Sigmoid colon (tissue), 7 donors: Measurements from ENCODE around the gene CDPF1. TPM values are rescaled to one million over a fixed set of nuclear protein-coding genes. Genes with fewer than 3 reads are reported as not detected.

Source experiments
- DNase-seq: peaks from one replicate; pipeline ENCODE4 v3.0.0-alpha.2; 2019
- H3K27ac ChIP-seq, 4 donors: fragments of 200-600 bp; sonication (generic); one replicate each; pipeline ENCODE4 v1.5.1; 2016 to 2019; ENCODE audit warnings: mild to moderate bottlenecking in 1 of 4
- H3K27me3 ChIP-seq, 3 donors: fragments of 200-600 bp; sonication (generic); one replicate each; pipeline ENCODE4 v1.5.1; 2019; ENCODE audit warnings: mild to moderate bottlenecking in 1 of 3
- H3K36me3 ChIP-seq, 4 donors: fragments of 200-600 bp; sonication (generic); one replicate each; pipeline ENCODE4 v1.5.1; 2016 to 2019
- H3K4me1 ChIP-seq, 4 donors: fragments of 200-600 bp; sonication (generic); one replicate each; pipeline ENCODE4 v1.5.1; 2017 to 2019
- H3K4me3 ChIP-seq, 4 donors: fragments of 200-600 bp; sonication (generic); one replicate each; pipeline ENCODE4 v1.5.1; 2017 to 2019; ENCODE audit warnings: mild to moderate bottlenecking in 2 of 4, moderate library complexity in 1 of 4
- H3K9me3 ChIP-seq, 4 donors: fragments of 200-600 bp in 3 of 4; sonication (generic) in 3 of 4; one replicate each; pipeline versions ENCODE4 v1.5.1 to v1.6.1; 2013 to 2019
- EP300 ChIP-seq, 4 donors: sonication (generic); formaldehyde crosslinking; IDR thresholded peaks; one replicate each; pipeline ENCODE4 v1.6.1; 2017; ENCODE audit warnings: antibody characterized with exemption in 4 of 4
- POLR2A ChIP-seq, 2 donors: fragments of 450-650 bp; IDR thresholded peaks; one replicate each; pipeline ENCODE4 v1.6.1; 2016; ENCODE audit warnings: antibody characterized with exemption in 2 of 2, mild to moderate bottlenecking in 2 of 2, moderate library complexity in 2 of 2
- POLR2AphosphoS5 ChIP-seq, 4 donors: sonication (generic); formaldehyde crosslinking; IDR thresholded peaks; one replicate each; pipeline ENCODE4 v1.6.1; 2017; ENCODE audit warnings: antibody characterized with exemption in 4 of 4
- WGBS, 2 donors: extraction: QIAGEN DNeasy Blood & Tissue Kit; methylation state at CpG; one replicate each; pipeline ENCODE4 v1.1.7; 2013; 5-methylcytosine and 5-hydroxymethylcytosine counted together
- intact Hi-C: fragments of 100-400 bp; cut with DNase I; formaldehyde crosslinking; loops from one replicate; pipeline ENCODE4 v1.15.1; 2023
- polyA plus RNA-seq, 3 donors: library from polyadenylated mRNA; stranded (reverse); fragments of 200-250 nt; gene quantifications; one replicate each; pipeline ENCODE4 v1.2.3, GENCODE V29; 2013
- total RNA-seq, 4 donors: library from RNA; depleted of rRNA; stranded (reverse); fragments of >200 nt; gene quantifications; one replicate each; pipeline ENCODE4 v1.1.0, GENCODE V29; 2016
- TF ChIP-seq, protein P1 (sequence below), 4 experiments: fragments of 450-650 bp in 3 of 4; fragments of 200-600 bp in 1 of 4; IDR thresholded peaks; one replicate each; pipeline ENCODE4 v1.5.1; 2016 to 2019; ENCODE audit warnings: antibody characterized with exemption in 4 of 4, mild to moderate bottlenecking in 3 of 4, moderate library complexity in 2 of 4
- donor health status: healthy with polysubstance abuse.
- donor health status: Bipolar disorder and iron deficiency.
- donor health status: healthy.

The CDPF1 gene
- total and polyA plus RNA-seq, 7 donors: 7.9 to 18.9 (median 15.8) TPM

DNA sequence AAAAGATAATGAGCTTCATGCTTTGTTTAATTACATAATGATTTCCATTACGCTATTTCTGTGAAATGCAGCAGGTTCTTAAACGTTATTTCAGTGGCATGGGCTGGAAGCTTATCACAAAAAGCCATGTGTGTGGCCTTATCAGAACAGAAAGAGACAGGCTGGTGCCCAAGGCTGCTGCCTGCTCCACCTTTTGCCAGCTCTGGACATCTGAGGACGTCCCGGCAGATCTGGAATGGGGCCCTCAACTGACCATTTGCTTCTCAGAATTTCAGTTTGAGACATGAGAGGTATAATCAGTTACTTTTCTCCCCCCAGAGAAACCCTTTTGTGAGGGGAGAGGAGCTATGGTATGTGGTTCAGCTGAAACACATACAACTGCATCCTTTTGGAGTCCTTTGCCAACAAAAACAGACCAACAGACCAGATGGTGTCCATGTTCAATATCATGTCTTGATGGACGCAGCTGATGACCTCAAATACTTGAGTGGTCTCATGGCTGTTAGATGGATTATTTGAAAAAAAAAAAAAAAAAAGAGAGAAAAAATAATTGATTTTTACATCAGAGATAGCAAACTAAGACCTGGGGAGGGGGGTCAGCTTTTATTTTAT, 8.6 kb downstream of the CDPF1 start:
- no peak overlapping the region for H3K4me3 ChIP-seq
- WGBS, 2 donors: 69 to 87% methylated on average over 5 of the region's 5 CpGs
- DNase-seq: no peak
- intact Hi-C loops: no loop called here
- no peaks in the 10 kb centered on the region for H3K9me3 ChIP-seq
- H3K27me3 ChIP-seq: no peaks in the 10 kb centered on the region
- peaks cover 0 to 38% (median 25%) of the 10 kb centered on the region in 4 donors for H3K4me1 ChIP-seq
- TF ChIP-seq, protein P1, sequence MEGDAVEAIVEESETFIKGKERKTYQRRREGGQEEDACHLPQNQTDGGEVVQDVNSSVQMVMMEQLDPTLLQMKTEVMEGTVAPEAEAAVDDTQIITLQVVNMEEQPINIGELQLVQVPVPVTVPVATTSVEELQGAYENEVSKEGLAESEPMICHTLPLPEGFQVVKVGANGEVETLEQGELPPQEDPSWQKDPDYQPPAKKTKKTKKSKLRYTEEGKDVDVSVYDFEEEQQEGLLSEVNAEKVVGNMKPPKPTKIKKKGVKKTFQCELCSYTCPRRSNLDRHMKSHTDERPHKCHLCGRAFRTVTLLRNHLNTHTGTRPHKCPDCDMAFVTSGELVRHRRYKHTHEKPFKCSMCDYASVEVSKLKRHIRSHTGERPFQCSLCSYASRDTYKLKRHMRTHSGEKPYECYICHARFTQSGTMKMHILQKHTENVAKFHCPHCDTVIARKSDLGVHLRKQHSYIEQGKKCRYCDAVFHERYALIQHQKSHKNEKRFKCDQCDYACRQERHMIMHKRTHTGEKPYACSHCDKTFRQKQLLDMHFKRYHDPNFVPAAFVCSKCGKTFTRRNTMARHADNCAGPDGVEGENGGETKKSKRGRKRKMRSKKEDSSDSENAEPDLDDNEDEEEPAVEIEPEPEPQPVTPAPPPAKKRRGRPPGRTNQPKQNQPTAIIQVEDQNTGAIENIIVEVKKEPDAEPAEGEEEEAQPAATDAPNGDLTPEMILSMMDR (IDR thresholded peaks at IDR 0.05): no peak
- TF ChIP-seq POLR2A (IDR thresholded peaks at IDR 0.05): no peak
- TF ChIP-seq EP300 (IDR thresholded peaks at IDR 0.05): no peak
- TF ChIP-seq POLR2AphosphoS5 (IDR thresholded peaks at IDR 0.05): no peak
- H3K36me3 ChIP-seq: peaks cover 0 to 36% (median 4%) of the 10 kb centered on the region in 4 donors
- no peak overlapping the region for H3K27ac ChIP-seq

DNA sequence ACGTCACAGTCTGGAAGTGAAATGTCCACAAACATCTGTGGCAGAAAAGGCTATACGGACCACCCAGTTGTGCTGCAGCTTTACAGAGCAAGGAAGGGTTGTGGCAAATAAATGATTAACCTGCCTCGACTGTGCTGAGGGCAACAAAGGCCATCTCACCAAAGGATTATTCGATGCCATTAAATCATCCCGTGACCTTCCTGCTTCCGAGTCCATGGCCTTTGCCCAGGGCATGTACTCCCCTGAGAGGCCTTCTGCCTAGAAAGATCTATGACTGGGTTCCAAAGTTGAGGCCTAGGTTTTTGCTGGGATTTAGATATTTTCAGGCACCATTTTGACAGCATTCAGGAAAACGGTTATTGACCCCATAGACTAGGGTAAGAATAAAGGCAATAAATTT, 9.2 kb downstream of the CDPF1 start:
- H3K27me3 ChIP-seq: no peaks in the 10 kb centered on the region
- no peaks in the 10 kb centered on the region for H3K9me3 ChIP-seq
- intact Hi-C loops: no loop called here
- no peak overlapping the region for H3K27ac ChIP-seq
- H3K4me1 ChIP-seq: peaks cover 0 to 34% (median 24%) of the 10 kb centered on the region in 4 donors
- H3K36me3 ChIP-seq: peaks cover 0 to 40% (median 4%) of the 10 kb centered on the region in 4 donors
- TF ChIP-seq, protein P1 (IDR thresholded peaks at IDR 0.05): no peak
- TF ChIP-seq POLR2AphosphoS5 (IDR thresholded peaks at IDR 0.05): no peak
- no peak for TF ChIP-seq EP300 (IDR thresholded peaks at IDR 0.05)
- no peak for TF ChIP-seq POLR2A (IDR thresholded peaks at IDR 0.05)
- no peak overlapping the region for H3K4me3 ChIP-seq
- 55 to 90% methylated on average over 7 of the region's 7 CpGs for WGBS, 2 donors
- DNase-seq: no peak

DNA sequence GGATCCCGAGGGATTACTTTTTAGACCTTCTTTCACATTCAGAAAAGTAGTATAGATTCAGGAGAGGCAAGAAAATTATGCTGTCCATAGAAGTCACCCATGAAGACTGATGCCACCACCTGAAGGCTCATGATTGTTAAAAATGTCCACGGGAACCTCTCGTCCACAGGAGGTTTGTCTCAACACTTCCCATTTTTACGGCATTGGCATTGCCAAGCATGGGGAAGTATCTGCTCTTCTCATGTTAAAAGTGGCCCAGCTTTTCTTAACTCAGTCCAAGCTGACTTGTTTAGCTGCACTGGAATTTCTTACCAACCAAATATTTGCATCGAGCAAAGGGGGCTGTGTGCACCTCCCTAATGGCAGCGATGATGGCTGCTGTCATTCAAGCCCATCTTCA, 9.6 kb downstream of the CDPF1 start:
- 83 to 90% methylated on average over 6 of the region's 6 CpGs for WGBS, 2 donors
- H3K36me3 ChIP-seq: peaks cover 0 to 41% (median 4%) of the 10 kb centered on the region in 4 donors
- no peak for TF ChIP-seq EP300 (IDR thresholded peaks at IDR 0.05)
- no peak for TF ChIP-seq POLR2AphosphoS5 (IDR thresholded peaks at IDR 0.05)
- TF ChIP-seq POLR2A (IDR thresholded peaks at IDR 0.05): no peak
- TF ChIP-seq, protein P1 (IDR thresholded peaks at IDR 0.05): no peak
- intact Hi-C loops: no loop called here
- peaks cover 0 to 30% (median 22%) of the 10 kb centered on the region in 4 donors for H3K4me1 ChIP-seq
- H3K9me3 ChIP-seq: no peaks in the 10 kb centered on the region
- no peaks in the 10 kb centered on the region for H3K27me3 ChIP-seq
- H3K4me3 ChIP-seq: no peak overlapping the region
- H3K27ac ChIP-seq: no peak overlapping the region
- DNase-seq: no peak

DNA sequence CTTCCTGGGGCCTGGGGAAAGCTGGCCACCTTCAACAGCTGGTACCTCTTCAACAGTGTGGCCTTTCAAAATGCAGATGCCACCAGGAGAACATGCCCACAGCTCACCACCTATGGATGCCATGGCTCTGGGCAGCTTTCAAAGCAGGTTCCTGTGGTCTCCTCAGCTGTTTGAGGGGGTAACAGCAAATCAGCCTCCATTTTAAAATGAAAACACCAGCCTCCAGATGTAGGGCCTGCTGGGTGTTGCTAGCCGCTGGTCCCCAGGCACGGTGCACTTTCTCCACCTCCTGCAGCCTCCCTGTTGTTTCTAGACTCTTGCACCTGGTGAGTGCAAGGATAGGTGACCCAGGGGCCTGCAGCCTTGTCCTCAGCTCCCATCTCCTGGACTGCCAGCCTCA, 10.0 kb downstream of the CDPF1 start:
- H3K27ac ChIP-seq: no peak overlapping the region

More for the DNA sequence above, 10.0 kb downstream of the CDPF1 start:
- TF ChIP-seq EP300 (IDR thresholded peaks at IDR 0.05) (no peak), POLR2A (IDR thresholded peaks at IDR 0.05) (no peak), POLR2AphosphoS5 (IDR thresholded peaks at IDR 0.05) (no peak)
- TF ChIP-seq, protein P1 (IDR thresholded peaks at IDR 0.05): no peak
- Histone ChIP-seq H3K4me3 (no peak overlapping the region), H3K4me1 (peaks cover 0 to 25% (median 20%) of the 10 kb centered on the region in 4 donors), H3K9me3 (no peaks in the 10 kb centered on the region), H3K27me3 (no peaks in the 10 kb centered on the region), H3K36me3 (peaks cover 0 to 45% (median 4%) of the 10 kb centered on the region in 4 donors)
- WGBS, 2 donors: 68 to 97% methylated on average over 2 of the region's 2 CpGs
- DNase-seq: no peak
- intact Hi-C loops: no loop called here
